NCI-H345 treated with DMSO at 0.1 percent for 48 hours (cell line): Measurements from ENCODE around the gene GTPBP3.

Source experiments
- DNase-seq: peaks from one replicate; lab custom pipeline; 2025; ENCODE audit not compliant: unreplicated experiment; lab: John Stamatoyannopoulos, UW

The GTPBP3 gene

GRCh38 chr19:17309198-17309964 lies 28.0 kb upstream of the GTPBP3 start, which contains the start of gene DDA1:
Gene DDA1, plus strand, starts transcription at chr19:17309563. Its CDS starts 92 bp downstream, at chr19:17309655.
- DNase-seq: peak; percentile 93

- DNase-seq: no peak
Observed at GRCh38 chr19:17309965-17310461, 27.3 kb upstream of the GTPBP3 start.

- no peak for DNase-seq
Observed at GRCh38 chr19:17311455-17312188, 25.7 kb upstream of the GTPBP3 start.

GRCh38 chr19:17312189-17313113 lies 24.9 kb upstream of the GTPBP3 start:
- DNase-seq: no peak

- no peak for DNase-seq
Observed at GRCh38 chr19:17314007-17314593, 23.3 kb upstream of the GTPBP3 start.

DNA sequence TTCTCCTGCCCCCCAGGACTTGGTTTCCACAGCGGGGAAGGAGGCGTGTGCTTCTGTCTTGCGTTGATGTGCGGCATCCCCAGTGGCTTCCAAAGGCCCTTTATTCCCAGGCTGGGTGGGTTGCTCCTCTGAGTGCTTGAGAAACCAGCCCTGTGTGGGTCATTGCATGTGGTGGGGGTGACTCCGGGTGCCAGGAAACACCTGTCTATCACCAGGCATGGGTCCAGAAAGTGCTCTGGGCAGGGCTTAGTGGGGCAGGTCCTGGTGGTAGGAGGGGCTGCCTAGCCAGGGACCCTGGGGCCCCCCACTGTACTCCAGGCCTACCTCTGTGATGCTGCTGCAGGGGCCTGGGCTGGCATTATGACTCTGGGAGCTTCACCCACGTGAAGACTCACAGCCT lies 18.4 kb upstream of the GTPBP3 start:
- DNase-seq: no peak

DNA sequence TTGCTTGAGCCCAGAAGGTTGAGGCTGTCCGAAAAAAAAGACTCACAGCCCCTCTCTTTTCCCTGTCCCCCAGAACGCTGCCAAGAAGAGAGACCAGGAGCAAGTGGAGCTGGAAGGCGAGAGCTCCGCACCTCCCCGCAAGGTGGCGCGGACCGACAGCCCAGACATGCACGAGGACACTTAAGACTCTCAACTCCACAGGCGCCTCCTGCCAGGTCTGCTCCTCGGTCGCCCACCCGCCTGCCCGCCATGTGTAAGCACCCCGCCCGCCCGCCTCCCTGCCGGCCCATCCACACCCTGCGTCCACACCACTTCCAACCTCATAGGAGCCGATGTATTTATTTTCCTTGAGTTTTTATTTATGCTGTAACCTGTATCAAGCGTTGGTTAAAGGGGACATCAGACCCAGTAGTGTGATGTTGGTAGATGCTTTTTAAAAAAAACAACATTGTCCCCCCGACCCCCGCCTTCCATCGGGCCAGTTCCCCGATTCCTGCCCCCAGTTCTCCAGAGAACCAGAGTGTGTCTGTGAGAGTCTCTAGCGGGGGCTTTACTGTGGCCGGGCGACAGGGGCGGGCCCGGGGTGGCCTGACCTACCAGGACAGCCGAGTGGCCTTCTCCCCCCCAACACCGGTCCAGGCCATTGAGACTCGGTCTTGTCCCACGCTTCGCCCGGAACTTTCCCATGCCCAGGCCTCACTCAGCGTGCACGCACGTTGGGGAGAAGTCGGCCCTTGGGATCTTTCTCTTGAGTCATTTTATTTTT lies 17.7 kb upstream of the GTPBP3 start:
- DNase-seq: no peak

GRCh38 chr19:17320435-17320834 lies 16.9 kb upstream of the GTPBP3 start:
- DNase-seq: no peak

GRCh38 chr19:17321655-17322489 lies 15.5 kb upstream of the GTPBP3 start:
- DNase-seq: no peak

DNA sequence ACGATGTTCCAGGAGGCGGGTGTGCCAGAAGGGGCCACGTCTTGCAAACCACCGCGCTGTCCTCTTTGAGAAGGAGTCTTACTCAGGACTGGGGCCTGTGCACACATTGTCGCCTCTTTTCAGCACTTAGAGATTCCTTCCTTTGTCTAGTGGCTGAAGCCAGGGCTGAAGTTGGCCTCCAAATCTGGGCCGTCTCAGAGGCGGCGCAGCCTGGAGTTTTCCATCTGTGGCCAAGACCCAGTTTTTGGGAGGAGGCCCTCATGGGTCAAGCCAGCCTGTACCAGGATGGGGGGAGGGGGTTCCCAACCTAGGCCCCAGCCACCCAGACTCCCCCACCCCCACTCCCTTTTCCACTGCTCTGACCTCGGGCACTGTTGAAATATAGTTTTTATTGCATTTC lies 14.5 kb upstream of the GTPBP3 start:
- no peak for DNase-seq

DNA sequence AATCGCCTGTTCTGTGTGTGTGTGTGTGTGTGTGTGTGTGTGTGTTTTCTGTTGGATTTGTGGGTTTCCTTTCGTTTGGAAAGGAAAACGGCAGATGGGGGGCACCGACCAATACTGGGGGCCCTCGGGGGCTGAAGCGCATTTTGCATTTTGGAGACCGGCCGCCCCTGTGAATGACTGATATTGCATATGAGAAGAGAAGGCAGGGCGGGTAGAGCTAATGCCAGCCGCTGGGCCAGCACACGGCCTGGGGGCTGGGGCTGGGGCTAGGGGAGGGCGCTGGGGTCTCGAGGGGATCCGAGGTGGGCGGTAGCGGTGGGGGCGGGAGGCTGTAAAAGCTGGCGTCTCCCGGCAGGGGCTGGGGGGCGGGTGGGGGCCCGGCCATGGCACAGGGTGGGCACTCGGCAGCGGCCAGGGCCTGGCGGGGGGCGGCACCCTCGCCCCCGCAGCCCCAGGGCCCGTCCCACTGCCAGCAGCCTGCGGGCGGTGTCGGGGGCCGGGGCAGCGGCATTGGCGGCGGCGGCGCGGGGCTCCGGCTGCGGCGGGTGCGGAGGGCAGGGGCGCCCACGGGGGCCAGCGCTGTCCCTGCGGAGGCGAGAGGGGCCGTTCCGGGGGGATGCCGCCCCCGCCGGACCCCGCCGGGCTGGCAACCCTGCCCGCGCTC lies 13.9 kb upstream of the GTPBP3 start:
- no peak for DNase-seq

DNA sequence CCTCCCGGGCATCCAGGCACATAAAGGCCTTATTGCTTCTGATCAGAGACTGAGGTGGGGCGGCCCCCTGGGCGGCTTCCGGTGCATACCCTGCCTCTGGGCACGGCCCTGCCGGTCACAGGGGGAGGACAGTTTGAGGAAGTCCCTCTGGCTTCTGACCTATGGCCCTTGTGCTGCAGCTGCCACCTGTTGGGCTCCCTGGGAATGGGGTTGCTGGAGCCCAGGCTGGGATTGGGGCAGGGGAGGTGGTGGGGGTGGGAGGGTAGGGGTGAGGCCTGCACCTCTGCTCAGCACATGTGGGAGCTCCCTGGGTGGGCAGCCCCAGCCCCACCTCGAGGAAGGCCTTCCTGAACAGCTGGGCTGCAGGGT lies 13.4 kb upstream of the GTPBP3 start:
- no peak for DNase-seq

DNA sequence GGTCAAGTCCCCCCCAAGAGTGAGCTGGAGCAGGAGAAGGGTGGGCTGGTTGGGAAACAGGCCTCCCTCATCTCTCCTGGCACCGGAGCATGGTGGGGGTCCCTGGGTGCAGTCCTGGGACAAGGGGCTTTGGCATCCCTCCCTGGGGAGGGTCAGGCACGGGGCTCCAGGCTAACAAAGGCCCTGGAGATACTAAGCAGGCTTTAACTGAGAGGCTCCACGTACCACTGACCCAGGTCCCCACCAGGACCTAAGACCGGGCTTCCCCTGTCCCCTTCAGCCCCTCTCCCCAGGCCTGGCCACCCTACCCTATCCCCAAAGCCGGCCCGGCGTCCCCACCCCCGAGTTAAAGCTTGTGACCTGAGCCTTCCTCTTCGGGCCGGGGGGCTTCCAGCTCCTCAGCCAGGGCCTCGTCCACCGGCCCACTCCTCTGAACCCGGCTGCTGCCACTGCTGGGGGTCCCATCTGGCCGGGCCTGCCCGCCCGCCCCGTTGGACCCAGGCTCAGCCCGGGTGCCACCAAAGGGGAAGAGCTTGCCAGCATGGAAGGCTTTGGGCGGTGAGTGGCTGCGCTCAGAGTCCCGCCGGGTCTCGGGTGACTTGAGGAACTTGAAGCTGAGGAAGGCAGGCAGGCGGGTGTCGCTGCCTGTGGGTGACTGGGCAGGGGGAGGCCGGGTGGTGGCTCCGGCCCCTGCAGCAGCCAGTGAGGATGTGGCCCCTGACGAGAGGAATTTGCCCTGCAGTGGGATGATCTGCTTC lies 12.8 kb upstream of the GTPBP3 start:
- DNase-seq: no peak

DNA sequence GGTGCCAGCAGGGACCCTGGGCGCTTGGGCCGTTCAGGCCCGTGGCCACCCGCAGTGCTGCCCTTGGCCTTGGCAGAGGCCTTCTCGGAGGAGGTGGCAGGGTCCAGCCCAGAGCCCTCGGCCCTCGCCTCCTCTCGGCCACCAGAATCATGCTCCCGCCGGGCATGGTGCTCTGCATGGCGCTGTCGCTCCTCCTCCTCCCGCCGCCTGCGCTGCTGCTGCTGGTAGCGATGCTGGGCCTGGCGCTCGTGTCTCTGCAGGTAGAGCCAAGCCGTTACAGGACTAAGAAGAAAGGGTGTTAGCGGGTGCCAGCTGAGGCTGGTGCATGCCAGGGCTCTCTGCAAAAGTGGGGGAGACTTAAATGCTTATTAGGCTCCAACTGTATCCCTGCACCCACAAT lies 12.2 kb upstream of the GTPBP3 start:
- DNase-seq: no peak

DNA sequence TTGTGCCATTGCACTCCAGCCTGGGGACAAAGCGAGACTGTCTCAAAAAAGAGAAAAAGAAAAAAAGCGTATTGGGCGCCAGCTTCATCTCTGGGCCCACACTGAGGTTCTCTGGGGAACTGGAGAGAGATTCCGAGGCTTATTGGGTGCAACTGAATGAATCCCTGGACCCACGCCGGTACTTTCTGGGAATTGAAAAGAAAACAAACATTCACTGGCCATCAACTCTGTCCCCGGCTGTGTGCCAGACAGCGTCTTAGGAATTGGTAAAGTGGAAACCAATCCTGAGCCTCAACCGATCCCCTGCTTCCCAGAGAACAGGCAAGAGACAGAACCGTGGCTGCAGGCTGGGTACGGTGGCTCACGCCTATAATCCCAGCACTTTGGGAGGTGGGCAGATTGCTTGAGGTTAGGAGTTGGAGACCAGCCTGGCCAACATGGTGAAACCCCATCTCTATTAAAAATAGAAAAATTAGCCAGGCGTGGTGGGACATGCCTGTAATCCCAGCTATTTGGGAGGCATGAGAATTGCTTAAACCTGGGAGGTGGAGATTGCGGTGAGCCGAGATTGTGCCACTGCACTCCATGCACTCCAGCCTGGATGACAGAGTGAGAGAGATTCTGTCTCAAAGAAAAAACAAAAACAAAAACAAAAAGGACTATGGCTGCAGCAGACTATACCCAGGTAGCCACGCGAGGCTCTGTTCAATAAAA lies 11.3 kb upstream of the GTPBP3 start:
- DNase-seq: no peak

DNA sequence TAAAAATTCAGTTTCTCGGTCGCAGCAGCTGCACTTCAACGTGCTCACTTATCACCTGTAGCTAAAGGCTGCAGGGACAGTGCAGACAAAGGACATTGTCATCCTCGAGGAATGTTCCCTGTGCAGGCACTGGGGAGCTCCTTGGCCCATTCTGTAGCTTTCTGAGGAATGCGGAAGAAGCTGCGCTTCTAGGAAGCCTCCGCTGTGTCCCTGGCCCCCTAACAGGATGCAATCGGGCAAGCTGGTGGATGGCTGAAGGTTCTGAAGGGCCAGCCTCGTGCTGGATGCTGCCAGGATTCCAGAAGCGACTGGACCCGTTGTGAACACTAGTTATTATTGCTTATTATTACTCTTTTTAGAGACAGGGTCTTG lies 10.8 kb upstream of the GTPBP3 start:
- no peak for DNase-seq

GRCh38 chr19:17327068-17327653 lies 10.2 kb upstream of the GTPBP3 start:
- no peak for DNase-seq
